SK-N-SH treated with all-trans-retinoic acid at 6 μM for 48 hours (cell line): ENCODE data around the gene CSF3R.

Experiments
- ARNTL ChIP-seq: fragments of 450-650 bp; formaldehyde crosslinking; IDR thresholded peaks from 2 replicates; pipeline ENCODE4 v1.5.0; 2020; ENCODE audit warnings: low read depth, mild to moderate bottlenecking, moderate library complexity, borderline replicate concordance
- ZNF8 ChIP-seq: fragments of 450-650 bp; formaldehyde crosslinking; IDR thresholded peaks from 2 replicates; pipeline ENCODE4 v1.5.0; 2020; ENCODE audit warnings: mild to moderate bottlenecking, moderate library complexity

GRCh38 chr1:36517011-36517771 lies 34.5 kb upstream of the CSF3R start:
- TF ChIP-seq ZNF8 (no peak), ARNTL (CRISPR knock-in tag) (no peak)
